ENCODE results near the gene CIART.

GRCh38 chr1:150233359-150234308, 48.7 kb upstream of the CIART start:
- TF ChIP-seq CBX3 (IDR thresholded peaks at IDR 0.05; ENCODE audit: borderline replicate concordance, low read depth): no peak
- no peak for TF ChIP-seq POLR2AphosphoS5 (IDR thresholded peaks at IDR 0.05; ENCODE audit: low read length)
